Activated T-cell treated with anti-CD3 and anti-CD28 coated beads for 24 hours (primary cell): ENCODE results near the gene C1RL.

Source experiments
- DNase-seq: peaks from one replicate; pipeline ENCODE4 v3.0.0-alpha.2; 2020; ENCODE audit warnings: low read depth

Gene C1RL, protein sequence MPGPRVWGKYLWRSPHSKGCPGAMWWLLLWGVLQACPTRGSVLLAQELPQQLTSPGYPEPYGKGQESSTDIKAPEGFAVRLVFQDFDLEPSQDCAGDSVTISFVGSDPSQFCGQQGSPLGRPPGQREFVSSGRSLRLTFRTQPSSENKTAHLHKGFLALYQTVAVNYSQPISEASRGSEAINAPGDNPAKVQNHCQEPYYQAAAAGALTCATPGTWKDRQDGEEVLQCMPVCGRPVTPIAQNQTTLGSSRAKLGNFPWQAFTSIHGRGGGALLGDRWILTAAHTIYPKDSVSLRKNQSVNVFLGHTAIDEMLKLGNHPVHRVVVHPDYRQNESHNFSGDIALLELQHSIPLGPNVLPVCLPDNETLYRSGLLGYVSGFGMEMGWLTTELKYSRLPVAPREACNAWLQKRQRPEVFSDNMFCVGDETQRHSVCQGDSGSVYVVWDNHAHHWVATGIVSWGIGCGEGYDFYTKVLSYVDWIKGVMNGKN

GRCh38 chr12:7108796-7109571 lies at the start of gene C1RL:
TSS of gene C1RL (minus strand) at chr12:7109214. CDS start at chr12:7109180, 34 bp downstream.
- peak; percentile 74 for DNase-seq

- DNase-seq: no peak
Measured at GRCh38 chr12:7157391-7157790, 48.4 kb upstream of the C1RL start.

- no peak for DNase-seq
Measured at GRCh38 chr12:7156259-7157197, 47.5 kb upstream of the C1RL start.

DNA sequence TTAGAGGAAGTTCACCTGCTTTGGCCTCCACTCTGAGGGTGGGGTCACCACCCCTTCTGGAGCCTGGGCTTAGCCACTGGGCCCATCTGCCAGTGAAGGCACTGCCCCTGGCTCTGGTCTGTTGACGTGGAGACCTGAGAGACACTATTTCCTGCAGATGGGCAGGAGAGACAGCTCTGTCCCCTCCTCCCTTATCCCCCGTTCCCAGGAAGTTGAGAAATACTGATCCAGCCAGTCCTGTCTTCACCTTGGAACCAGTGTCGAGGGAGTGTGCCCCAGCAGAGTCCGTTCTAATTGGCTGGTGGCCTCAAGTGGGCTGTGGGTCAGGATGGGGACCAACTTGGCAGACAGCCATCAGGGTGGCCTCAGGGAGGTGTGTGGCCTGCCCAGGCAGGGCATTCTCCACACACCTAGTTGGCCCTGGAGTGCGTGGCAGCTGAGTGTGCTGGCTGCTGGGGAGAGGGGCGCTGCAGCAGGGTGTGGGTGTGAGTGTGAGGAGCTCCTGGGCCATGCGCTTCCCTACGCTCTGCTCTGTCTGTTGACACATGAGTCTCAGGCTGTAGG lies 46.5 kb upstream of the C1RL start:
- no peak for DNase-seq

- DNase-seq: no peak
Measured at GRCh38 chr12:7154901-7155470, 46.0 kb upstream of the C1RL start.

- no peak for DNase-seq
Measured at GRCh38 chr12:7154042-7154441, 45.0 kb upstream of the C1RL start.

DNA sequence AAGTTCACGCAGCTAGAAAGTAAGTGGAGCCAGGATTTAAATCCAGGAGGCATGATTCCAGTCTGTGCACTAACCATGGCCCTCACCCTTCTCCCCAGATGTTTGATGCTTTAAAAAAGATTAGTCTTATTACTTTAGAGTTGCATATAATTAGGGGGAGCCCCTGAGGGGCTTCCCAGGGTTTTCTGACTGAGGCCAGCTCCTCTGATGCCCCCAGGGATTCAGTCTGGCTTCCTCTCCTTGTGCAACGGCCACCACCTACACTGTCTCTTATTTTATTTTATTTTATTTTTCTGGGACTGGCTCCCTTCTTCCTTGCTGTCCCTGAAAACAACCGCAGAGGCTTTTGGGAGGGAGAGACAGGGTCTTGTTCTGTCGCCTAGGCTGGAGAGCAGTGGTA lies 43.8 kb upstream of the C1RL start:
- no peak for DNase-seq

DNA sequence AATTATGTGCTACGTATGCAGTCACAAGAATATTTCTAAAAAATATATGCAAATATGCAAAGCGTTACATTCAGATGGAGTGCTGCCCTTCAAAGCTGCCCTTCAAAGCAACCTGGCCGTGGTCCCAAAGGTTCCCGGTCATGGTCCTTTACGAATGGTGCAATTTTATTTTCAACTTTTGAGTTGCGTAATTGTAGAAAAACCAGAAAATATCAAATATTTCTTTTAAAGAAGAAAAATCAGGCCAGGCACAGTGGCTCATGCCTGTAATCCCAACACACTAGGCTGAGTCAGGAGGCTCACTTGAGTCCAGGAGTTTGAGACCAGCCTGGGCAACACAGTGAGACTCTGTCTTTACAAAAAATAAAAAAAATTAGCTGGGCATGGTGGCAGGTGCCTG lies 42.5 kb upstream of the C1RL start:
- DNase-seq: no peak

GRCh38 chr12:7150841-7151240 lies 41.8 kb upstream of the C1RL start:
- DNase-seq: no peak

- no peak for DNase-seq
Measured at GRCh38 chr12:7150356-7150755, 41.3 kb upstream of the C1RL start.

DNA sequence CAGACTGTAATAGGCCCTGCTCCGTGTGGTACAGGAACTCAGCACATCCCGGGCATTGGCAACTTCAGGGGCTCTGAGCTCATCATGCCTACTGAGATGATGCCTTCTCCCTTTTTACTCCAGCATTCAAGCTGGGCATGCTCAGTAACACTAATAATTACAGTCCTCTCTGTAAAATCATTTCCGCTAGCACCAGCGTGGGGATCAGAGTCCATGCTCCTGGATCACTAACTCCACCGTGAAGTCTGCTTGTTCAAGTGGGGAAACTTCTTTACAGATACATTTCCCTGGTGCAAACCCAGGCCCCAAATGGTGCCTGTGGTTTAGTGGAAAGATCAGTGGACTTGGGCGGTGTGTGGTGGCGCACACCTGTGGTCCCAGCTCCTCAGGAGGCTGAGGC lies 37.9 kb upstream of the C1RL start:
- DNase-seq: no peak

- DNase-seq: no peak
Measured at GRCh38 chr12:7146228-7146627, 37.2 kb upstream of the C1RL start.

DNA sequence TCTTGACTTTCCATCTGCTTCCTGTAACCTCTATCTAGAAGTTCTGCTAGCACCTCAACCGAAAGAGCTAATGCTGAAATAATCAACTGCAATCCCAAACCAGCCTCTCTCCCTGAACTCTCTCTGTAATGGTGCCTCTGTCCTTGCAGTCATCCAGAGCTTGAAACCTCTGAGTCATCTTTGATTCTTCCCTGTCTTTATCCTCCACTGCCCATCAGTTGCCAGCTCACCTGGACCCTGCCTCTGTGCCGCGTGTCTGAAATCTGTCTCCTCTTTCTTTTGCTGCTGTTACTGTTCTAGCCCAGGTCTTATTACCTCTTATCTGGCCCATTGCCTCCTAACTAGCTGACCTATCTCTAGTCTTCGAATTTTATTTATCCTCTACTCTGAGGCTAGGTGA lies 36.7 kb upstream of the C1RL start:
- no peak for DNase-seq

DNA sequence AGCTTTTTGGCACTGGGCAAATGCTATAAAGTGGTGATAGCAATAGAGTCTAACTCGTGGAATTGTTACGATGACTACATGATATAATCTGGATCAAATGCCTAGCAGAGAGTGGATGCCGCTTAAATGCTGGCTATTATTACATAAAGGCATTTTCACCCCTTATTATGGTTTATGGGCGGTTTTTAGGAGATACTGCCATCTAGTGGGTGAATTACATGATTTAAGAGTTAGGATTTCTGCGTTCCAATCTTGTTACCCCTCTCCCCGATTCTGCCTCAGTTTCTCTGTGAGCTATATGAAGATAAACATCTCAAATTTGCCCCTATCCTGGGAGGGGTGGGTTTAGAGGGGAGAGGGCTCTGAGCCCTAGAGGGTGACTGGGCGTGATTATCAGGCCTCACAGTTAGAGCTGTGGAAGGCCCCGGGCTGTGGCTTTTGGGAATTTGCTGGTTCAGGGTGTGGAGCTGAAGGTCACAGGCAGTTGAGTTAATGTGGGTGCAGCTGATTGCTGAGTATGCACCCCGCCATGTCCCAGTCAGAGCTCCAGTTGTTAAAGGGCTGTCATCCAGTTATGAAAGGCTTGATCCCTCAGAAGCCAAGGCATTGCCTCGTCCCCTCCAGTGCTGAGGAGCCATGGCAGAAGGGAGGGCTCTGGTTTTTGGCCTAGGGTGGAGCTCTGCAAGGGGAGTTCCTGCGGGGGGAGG lies 35.6 kb upstream of the C1RL start:
- no peak for DNase-seq

DNA sequence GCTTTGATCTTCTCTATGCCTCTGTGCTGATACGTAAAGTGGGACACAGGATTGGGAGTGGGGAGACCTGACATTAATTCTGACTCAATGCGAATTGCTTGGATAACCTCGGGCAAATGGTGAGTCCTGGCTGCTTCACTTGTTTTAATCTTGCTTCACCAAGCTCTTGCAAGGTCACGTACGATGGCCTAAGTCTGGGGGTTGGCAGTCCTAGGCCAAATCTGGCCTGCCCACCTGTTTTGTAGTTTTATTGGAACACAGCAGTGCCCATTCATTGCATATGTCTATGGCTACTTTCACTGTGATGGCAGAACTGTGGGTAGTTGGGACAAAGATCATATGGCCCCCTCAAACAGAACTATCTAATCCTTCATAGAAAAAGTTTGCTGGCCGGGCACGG lies 34.5 kb upstream of the C1RL start:
- DNase-seq: no peak

- DNase-seq: no peak
Measured at GRCh38 chr12:7142809-7143465, 33.9 kb upstream of the C1RL start.

DNA sequence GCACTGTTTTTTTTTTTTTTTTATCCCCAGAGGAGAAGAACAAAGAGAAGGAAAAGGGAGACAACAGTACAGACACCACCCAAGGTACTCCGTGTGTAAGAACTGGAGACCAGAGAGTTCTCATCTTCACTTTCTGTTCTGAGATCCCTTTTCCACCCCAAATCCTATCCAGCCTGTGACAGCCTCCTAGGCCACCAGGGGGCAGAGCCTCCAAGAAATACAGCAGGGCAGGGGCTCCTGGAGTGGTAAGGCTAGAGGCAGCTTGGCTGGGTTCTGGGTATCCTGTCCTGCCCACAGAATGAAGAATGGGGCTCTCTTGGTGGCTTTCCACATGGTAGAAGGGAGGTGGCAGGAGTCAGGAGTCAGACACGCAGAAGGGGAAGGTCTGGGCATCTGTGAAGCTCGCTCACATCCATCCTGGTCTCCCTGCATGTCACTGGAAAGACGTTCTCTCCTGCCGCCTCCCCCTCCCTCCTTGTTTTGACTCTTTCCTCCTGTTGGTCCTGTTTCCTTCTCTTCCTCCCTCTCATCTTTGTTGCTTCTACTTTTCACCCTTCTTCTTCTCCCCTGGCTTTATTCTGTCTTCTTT lies 33.1 kb upstream of the C1RL start:
- DNase-seq: peak; percentile 43

DNA sequence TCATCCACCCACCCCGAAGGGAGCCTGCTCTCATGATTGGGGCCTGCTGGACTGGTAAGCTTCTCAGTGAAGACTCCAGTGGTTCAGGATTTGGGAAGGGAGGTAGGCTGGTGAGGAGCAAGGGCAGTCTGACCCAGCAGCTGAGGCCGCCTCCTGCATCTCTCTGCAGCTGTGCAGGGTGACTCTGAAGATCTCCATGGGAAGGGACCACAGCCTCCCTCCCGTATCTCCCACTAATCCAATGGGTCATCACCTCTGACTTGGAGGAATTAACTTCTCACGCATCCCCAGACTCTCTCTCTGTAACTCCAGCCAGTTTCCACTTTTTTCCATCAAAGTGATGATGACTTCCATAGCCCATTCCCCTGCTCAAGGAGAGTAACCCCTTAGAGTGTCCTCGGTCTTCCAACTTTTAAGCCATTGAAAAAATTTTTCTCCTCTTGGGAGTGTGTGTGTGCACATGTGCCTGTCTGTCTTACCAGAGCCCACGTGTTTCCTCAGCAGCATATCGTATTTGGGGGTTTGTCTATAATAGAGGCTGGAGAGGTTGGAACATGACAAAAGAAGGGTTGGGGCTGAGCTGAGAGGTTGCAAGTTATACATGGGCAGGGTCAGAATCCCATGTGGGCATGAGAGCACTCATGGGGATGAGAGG lies 32.5 kb upstream of the C1RL start:
- DNase-seq: no peak

DNA sequence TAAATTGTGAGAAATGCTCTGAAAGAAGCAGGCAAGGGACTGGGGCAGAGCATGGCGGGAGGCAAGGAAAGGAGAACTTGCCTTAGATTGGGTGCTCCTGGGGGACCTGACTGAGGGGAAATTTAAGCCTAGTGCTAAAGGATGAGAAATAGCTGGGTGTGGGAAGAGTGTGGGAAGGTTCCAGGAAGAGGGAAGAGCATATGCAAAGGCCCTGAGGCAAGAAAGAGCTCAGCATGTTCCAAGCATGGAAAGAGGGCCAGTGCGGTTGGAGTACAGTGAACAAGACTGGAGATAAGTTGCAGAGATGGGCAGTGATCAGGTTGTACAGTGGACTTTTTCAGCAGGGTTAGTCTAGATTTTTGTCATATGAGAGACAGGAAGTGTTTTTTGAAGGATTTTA lies 30.2 kb upstream of the C1RL start:
- DNase-seq: no peak
